Spinal cord (tissue), 10 donors: ENCODE data around the gene TTLL10. TPM values are rescaled to one million over a fixed set of nuclear protein-coding genes. Genes with fewer than 3 reads are reported as not detected.
"Not testable (repeated sequence)": the region's sequence is repeated elsewhere in the genome, so short reads cannot be mapped to it uniquely, and the experiment has no call there.

Experiments used
- DNase-seq, 6 donors: peaks; one replicate each; pipeline versions ENCODE4 v3.0.0 to v3.0.0-alpha.2; 2013 to 2015; ENCODE audit warnings: low spot score in 6 of 6, low read depth in 4 of 6
- H3K27ac ChIP-seq: one replicate; pipeline ENCODE4 v1.5.1; 2013; ENCODE audit warnings: low read depth, low read length, control low read depth
- H3K27me3 ChIP-seq: one replicate; pipeline ENCODE4 v1.6.1; 2013; ENCODE audit warnings: low read length; ENCODE audit not compliant: control insufficient read depth, insufficient read depth
- H3K36me3 ChIP-seq: one replicate; pipeline ENCODE4 v1.6.1; 2013; ENCODE audit warnings: low read length; ENCODE audit not compliant: control insufficient read depth, insufficient read depth
- H3K4me1 ChIP-seq: one replicate; pipeline ENCODE4 v1.6.1; 2013; ENCODE audit warnings: low read length; ENCODE audit not compliant: control insufficient read depth, insufficient read depth
- H3K4me3 ChIP-seq: one replicate; pipeline ENCODE4 v1.5.1; 2013; ENCODE audit warnings: low read depth, low read length, control low read depth
- H3K9me3 ChIP-seq: one replicate; pipeline ENCODE4 v1.6.1; 2013; ENCODE audit warnings: low read length; ENCODE audit not compliant: control insufficient read depth, insufficient read depth
- WGBS: methylation state at CpG from one replicate; pipeline ENCODE4 v1.1.5; 2013; ENCODE audit warnings: missing lambda C conversion rate; ENCODE audit not compliant: insufficient coverage; 5-methylcytosine and 5-hydroxymethylcytosine counted together
- polyA plus RNA-seq, 2 donors: library from polyadenylated mRNA; unstranded; fragments of 120-200 nt; gene quantifications; one replicate each; pipeline ENCODE4 v1.2.1, GENCODE V29; 2013; ENCODE audit not compliant: insufficient read length in 2 of 2
- total RNA-seq, 2 donors: library from RNA; depleted of rRNA in 1 of 2; stranded (reverse); fragments of 120-200 nt in 1 of 2; fragments of >200 nt in 1 of 2; gene quantifications; one replicate each; pipeline versions ENCODE4 v1.2.3 to v1.2.4, GENCODE V29; 2013 to 2014
- donor health status: healthy.

Gene TTLL10
- total and polyA plus RNA-seq, 4 donors: 0.79 to 2.1 (median 1.2) TPM

GRCh38 chr1:1169429-1170214, 4.1 kb upstream of the TTLL10 start:
- no peaks in the 10 kb centered on the region for H3K36me3 ChIP-seq
- H3K4me3 ChIP-seq: no peak overlapping the region
- no peak overlapping the region for H3K27ac ChIP-seq
- H3K27me3 ChIP-seq: peaks cover 22% of the 10 kb centered on the region
- no peaks in the 10 kb centered on the region for H3K9me3 ChIP-seq
- no peak for DNase-seq
- 71% methylated on average over 27 of the region's 32 CpGs for WGBS
- H3K4me1 ChIP-seq: peaks cover 26% of the 10 kb centered on the region

GRCh38 chr1:1170215-1171091, 3.2 kb upstream of the TTLL10 start:
- Histone ChIP-seq H3K9me3 (no peaks in the 10 kb centered on the region), H3K27me3 (peaks cover 17% of the 10 kb centered on the region), H3K36me3 (no peaks in the 10 kb centered on the region), H3K27ac (no peak overlapping the region), H3K4me3 (no peak overlapping the region), H3K4me1 (peaks cover 26% of the 10 kb centered on the region)
- DNase-seq: no peak
- WGBS: 69% methylated on average over 21 of the region's 26 CpGs

- WGBS: 83% methylated on average over 11 of the region's 12 CpGs
- Histone ChIP-seq H3K9me3 (no peaks in the 10 kb centered on the region), H3K27ac (no peak overlapping the region), H3K27me3 (peaks cover 20% of the 10 kb centered on the region), H3K4me1 (peaks cover 26% of the 10 kb centered on the region), H3K4me3 (no peak overlapping the region), H3K36me3 (no peaks in the 10 kb centered on the region)
- DNase-seq: no peak
Measured at GRCh38 chr1:1171161-1171545, 2.5 kb upstream of the TTLL10 start.

- Histone ChIP-seq H3K4me3 (no peak overlapping the region), H3K36me3 (no peaks in the 10 kb centered on the region), H3K27me3 (peaks cover 23% of the 10 kb centered on the region), H3K4me1 (peaks cover 22% of the 10 kb centered on the region), H3K9me3 (no peaks in the 10 kb centered on the region), H3K27ac (no peak overlapping the region)
- DNase-seq: no peak
- WGBS: 84% methylated on average over 32 of the region's 33 CpGs
Measured at GRCh38 chr1:1171546-1172340, 1.9 kb upstream of the TTLL10 start.

GRCh38 chr1:1173061-1173792, 453 bp upstream of the TTLL10 start:
- WGBS: 59% methylated on average over 31 of the region's 32 CpGs
- Histone ChIP-seq H3K27me3 (peaks cover 23% of the 10 kb centered on the region), H3K9me3 (no peaks in the 10 kb centered on the region), H3K27ac (no peak overlapping the region), H3K36me3 (peaks cover 3% of the 10 kb centered on the region), H3K4me1 (peaks cover 22% of the 10 kb centered on the region), H3K4me3 (no peak overlapping the region)
- no peak for DNase-seq

- 86% methylated on average over 23 of the region's 29 CpGs for WGBS
- no peak for DNase-seq
- H3K4me1 ChIP-seq: peaks cover 15% of the 10 kb centered on the region
- H3K9me3 ChIP-seq: no peaks in the 10 kb centered on the region
- no peak overlapping the region for H3K27ac ChIP-seq
- peaks cover 10% of the 10 kb centered on the region for H3K36me3 ChIP-seq
- H3K27me3 ChIP-seq: peaks cover 23% of the 10 kb centered on the region
- no peak overlapping the region for H3K4me3 ChIP-seq
Measured at GRCh38 chr1:1175221-1176062, 1.8 kb downstream of the TTLL10 start.

GRCh38 chr1:1176063-1176761, 2.5 kb downstream of the TTLL10 start:
- Histone ChIP-seq H3K27me3 (peaks cover 23% of the 10 kb centered on the region), H3K4me1 (peaks cover 12% of the 10 kb centered on the region)
- not testable (repeated sequence) for H3K36me3 ChIP-seq, H3K4me3 ChIP-seq, H3K9me3 ChIP-seq, H3K27ac ChIP-seq, DNase-seq
- 56% methylated on average over 19 of the region's 22 CpGs for WGBS

- Histone ChIP-seq H3K27me3 (peaks cover 23% of the 10 kb centered on the region), H3K9me3 (no peaks in the 10 kb centered on the region), H3K27ac (no peak overlapping the region), H3K4me1 (peaks cover 12% of the 10 kb centered on the region), H3K4me3 (no peak overlapping the region), H3K36me3 (peaks cover 10% of the 10 kb centered on the region)
- DNase-seq: no peak
- WGBS: 79% methylated on average over 3 of the region's 7 CpGs
Measured at GRCh38 chr1:1176931-1177330, 3.3 kb downstream of the TTLL10 start.
